T-helper 2 cell treated with Interferon-gamma antibody and Interleukin-4, amounts not matched to agents 5 μg/mL and 100 μg/mL, for 36 hours (primary cell): ENCODE measurements around the gene STK32A.

ENCODE experiments used
- DNase-seq: peaks from one replicate; pipeline ENCODE4 v3.0.0; 2021; ENCODE audit warnings: low spot score
- H3K27ac Mint-ChIP-seq: one replicate; pipeline ENCODE4 v1.8.0; 2021; ENCODE audit warnings: mild to moderate bottlenecking, mixed read lengths
- H3K27me3 Mint-ChIP-seq: one replicate; pipeline ENCODE4 v1.8.0; 2021; ENCODE audit warnings: low read depth, mixed read lengths
- H3K36me3 Mint-ChIP-seq: one replicate; pipeline ENCODE4 v1.8.0; 2021; ENCODE audit warnings: low read depth, mixed read lengths
- H3K4me1 Mint-ChIP-seq: one replicate; pipeline ENCODE4 v1.8.0; 2021; ENCODE audit warnings: low read depth, mixed read lengths
- H3K4me3 Mint-ChIP-seq: one replicate; pipeline ENCODE4 v1.8.0; 2022; ENCODE audit warnings: mild to moderate bottlenecking, moderate library complexity, mixed read lengths
- H3K9me3 Mint-ChIP-seq: one replicate; pipeline ENCODE4 v1.8.0; 2021; ENCODE audit warnings: mixed read lengths

Gene STK32A

DNA sequence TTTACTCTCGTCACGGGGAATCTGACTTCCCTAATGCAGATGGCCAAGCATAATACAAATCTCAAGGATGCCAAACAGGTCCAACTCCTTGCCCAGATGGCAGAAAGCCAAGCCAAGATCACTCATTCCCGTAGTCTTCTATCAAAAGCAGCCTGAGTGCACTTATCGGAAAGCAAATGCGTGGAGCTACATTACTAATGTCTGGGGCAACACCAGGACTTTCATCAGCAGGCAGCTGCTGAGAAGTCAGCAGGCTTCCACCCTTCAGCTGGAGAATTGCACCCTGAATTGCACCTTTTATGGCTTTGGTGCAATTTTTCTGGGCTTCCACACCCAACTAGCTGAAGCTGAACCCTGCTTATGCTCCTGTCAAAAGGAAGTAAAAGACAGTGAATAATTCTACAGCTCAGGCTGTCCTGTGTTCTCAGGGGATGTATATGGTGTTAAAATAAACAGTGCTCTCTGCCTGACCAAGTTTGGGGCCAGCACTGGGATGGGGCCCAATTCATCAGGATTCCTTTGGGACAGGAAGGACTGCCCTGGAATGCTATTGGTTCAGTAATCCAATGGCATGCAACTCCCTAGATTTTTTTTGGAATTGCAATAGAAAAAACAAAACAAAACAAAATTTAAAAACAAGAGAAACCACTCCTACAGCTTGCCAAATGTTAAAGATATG lies 182.4 kb downstream of the STK32A start:
- Mint-ChIP-seq H3K27me3 (no peaks in the 10 kb centered on the region), H3K27ac (no peak overlapping the region), H3K9me3 (no peaks in the 10 kb centered on the region), H3K4me3 (no peak overlapping the region), H3K36me3 (no peaks in the 10 kb centered on the region), H3K4me1 (no peaks in the 10 kb centered on the region)
- no peak for DNase-seq

DNA sequence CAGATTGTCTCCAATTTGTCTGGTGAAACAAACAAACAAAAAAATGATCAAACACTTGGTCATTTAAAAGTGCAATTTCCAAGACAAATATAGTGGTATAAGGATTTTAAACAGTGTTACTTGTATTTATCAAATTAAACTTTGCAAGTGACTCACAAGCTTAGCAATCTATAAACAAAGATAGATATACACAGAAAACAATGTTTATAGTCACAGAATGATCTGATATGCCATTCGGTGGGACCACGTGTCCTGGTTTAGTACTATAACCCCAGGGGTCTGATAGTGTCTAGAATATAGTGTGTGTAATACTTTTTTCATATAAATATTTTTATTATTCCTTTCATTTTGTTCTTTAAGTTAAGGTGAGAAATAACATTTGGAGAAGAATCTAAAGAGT lies 183.8 kb downstream of the STK32A start:
- DNase-seq = no peak
- no peak overlapping the region for H3K27ac Mint-ChIP-seq
- H3K4me3 Mint-ChIP-seq = no peak overlapping the region
- H3K4me1 Mint-ChIP-seq = no peaks in the 10 kb centered on the region
- no peaks in the 10 kb centered on the region for H3K9me3 Mint-ChIP-seq
- no peaks in the 10 kb centered on the region for H3K36me3 Mint-ChIP-seq
- H3K27me3 Mint-ChIP-seq = no peaks in the 10 kb centered on the region

DNA sequence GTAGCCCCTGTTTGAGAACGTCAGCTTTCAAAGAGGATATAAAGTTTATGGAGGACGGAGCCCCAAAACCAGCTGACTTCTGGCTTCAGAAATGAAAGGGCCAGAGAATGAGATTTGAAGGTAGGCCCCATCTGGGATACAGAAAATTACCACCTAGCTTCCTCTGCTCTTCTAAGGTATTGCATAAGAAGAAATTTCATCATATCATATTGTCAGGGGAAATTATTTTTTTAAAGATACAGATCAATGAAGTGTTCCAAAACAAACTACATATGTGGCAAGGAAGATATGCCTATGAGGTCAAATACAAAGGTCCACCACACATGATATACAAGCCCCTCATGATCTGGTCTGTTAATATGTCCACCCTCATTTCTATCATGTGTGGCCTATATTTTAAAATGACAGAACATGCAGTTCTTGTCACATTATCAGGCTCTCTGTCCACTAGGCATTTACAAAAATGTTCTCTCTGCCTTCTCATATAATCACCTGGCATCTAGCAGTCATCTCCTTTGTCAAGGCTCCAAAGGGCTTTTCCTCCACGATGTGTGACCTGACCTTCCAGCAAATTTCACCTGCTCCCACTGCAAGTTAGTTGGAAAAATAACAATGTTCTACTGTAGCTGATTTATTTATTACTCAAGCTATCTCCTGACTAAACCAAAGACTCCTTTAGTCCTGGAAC lies 192.0 kb downstream of the STK32A start:
- H3K4me1 Mint-ChIP-seq = no peaks in the 10 kb centered on the region
- H3K27ac Mint-ChIP-seq = no peak overlapping the region
- DNase-seq = no peak
- H3K4me3 Mint-ChIP-seq = no peak overlapping the region
- H3K36me3 Mint-ChIP-seq = no peaks in the 10 kb centered on the region
- no peaks in the 10 kb centered on the region for H3K27me3 Mint-ChIP-seq
- no peaks in the 10 kb centered on the region for H3K9me3 Mint-ChIP-seq

GRCh38 chr5:147427521-147428401 lies 192.9 kb downstream of the STK32A start:
- no peak for DNase-seq
- H3K27ac Mint-ChIP-seq = no peak overlapping the region
- no peak overlapping the region for H3K4me3 Mint-ChIP-seq
- H3K4me1 Mint-ChIP-seq = no peaks in the 10 kb centered on the region
- no peaks in the 10 kb centered on the region for H3K36me3 Mint-ChIP-seq
- no peaks in the 10 kb centered on the region for H3K9me3 Mint-ChIP-seq
- no peaks in the 10 kb centered on the region for H3K27me3 Mint-ChIP-seq

DNA sequence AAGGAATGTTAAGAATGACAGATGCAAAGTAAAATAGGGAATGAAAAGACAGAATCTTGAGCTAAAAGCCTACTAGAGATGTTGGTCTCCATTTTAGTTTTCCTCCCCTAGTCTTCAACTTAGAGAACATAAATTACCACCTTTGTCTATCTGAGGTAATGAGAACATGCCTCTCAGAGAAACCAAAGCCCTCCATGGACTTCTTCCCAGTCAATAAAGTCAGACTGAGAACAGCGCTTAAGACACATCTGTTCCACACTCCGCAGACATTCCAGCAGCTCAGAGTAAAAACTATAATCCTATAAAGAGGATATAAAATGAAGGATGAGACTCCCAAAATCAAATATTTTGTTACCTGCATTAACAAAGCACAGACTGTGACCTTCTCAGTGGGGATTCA lies 195.8 kb downstream of the STK32A start:
- no peaks in the 10 kb centered on the region for H3K36me3 Mint-ChIP-seq
- no peaks in the 10 kb centered on the region for H3K4me1 Mint-ChIP-seq
- H3K9me3 Mint-ChIP-seq = no peaks in the 10 kb centered on the region
- no peaks in the 10 kb centered on the region for H3K27me3 Mint-ChIP-seq
- no peak for DNase-seq
- H3K4me3 Mint-ChIP-seq = no peak overlapping the region
- no peak overlapping the region for H3K27ac Mint-ChIP-seq

DNA sequence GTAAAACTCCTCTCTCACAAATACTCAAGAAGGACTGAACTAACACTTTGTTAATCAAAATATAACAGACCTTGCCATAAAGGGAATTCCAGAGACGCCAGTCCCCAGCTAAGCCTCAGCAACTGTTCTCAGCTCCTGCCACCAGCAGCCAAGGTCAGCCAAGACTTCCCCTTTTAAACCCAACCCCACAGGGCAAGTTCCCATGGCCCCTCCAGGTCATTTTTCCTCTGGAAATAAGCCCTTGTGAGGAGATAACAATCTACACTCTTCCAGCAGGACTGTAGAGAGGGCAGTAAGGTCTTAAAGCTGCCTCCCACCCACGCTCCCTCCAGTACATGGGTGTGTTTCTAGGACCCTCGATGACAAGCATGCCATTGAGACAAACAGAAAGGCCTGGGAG lies 196.8 kb downstream of the STK32A start:
- Mint-ChIP-seq H3K4me3 (no peak overlapping the region), H3K4me1 (no peaks in the 10 kb centered on the region), H3K27ac (no peak overlapping the region), H3K27me3 (no peaks in the 10 kb centered on the region), H3K36me3 (no peaks in the 10 kb centered on the region), H3K9me3 (no peaks in the 10 kb centered on the region)
- no peak for DNase-seq

DNA sequence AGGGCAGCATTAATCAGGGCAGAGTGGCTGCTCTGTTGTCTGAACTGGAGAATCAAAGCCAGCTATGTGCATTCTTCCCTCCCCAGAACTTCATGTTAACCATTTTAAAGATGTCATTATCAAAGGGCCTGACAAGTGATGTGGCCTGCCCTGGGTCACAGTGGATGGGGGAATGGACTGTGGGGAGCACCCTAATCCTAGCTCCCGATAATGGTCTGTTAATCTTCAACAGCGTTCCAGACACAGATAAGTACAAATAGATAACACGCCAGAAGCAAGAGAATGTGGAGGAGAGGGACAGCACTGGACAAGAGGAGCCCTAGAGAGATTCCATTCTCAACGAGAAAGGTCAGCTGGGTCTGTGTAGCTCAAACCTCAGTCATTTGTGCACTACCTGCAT lies 197.5 kb downstream of the STK32A start:
- no peaks in the 10 kb centered on the region for H3K36me3 Mint-ChIP-seq
- no peak for DNase-seq
- H3K4me1 Mint-ChIP-seq = no peaks in the 10 kb centered on the region
- H3K9me3 Mint-ChIP-seq = no peaks in the 10 kb centered on the region
- H3K27me3 Mint-ChIP-seq = no peaks in the 10 kb centered on the region
- H3K4me3 Mint-ChIP-seq = no peak overlapping the region
- H3K27ac Mint-ChIP-seq = no peak overlapping the region

GRCh38 chr5:147434049-147434448 lies 199.2 kb downstream of the STK32A start:
- H3K9me3 Mint-ChIP-seq = no peaks in the 10 kb centered on the region

DNA sequence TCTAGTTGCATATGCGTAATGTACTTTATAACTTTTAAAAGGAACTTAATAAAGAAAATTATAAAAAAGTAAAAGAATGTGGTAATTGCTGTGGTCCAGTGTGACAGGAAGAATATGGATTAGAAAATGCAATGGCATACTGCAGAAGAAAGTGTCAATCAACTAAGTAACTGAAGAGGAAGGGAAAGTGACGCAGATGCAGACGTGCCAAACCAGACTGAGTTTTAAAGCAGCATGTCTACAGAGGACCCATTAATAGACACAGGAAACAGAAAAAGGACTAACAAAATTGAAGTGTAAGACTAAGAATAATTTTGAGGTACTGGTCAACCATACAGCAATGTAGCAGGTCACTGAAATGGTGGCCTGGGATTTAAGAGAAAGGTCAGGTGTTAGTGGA lies 201.8 kb downstream of the STK32A start:
- Mint-ChIP-seq H3K36me3 (no peaks in the 10 kb centered on the region), H3K27ac (no peak overlapping the region), H3K4me1 (no peaks in the 10 kb centered on the region), H3K9me3 (no peaks in the 10 kb centered on the region), H3K27me3 (no peaks in the 10 kb centered on the region), H3K4me3 (no peak overlapping the region)
- no peak for DNase-seq

More at GRCh38 chr5:147434049-147434448, 199.2 kb downstream of the STK32A start:
- Mint-ChIP-seq H3K4me3 (no peak overlapping the region), H3K27ac (no peak overlapping the region), H3K4me1 (no peaks in the 10 kb centered on the region), H3K27me3 (no peaks in the 10 kb centered on the region), H3K36me3 (no peaks in the 10 kb centered on the region)
- DNase-seq = no peak

DNA sequence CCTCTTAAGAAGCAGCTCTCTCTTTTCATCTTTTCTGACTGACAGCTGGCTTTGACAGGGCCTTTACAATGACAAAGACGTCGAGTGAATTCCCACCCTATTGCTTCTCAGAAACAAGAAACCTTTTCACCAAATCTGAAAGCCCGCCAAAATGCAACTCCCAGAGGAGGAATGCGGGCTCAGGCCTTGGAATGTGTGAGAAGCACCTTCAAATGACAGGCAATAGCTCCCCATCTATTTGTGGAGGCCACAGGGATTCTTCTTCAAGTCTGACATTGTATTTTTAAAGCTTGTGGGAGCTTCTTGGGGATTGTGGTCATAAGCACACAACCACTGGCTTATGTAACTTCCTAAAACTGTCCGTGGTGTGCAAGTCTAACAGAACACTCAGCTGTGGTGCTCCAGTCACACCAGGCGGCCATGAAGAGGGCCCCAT lies 202.4 kb downstream of the STK32A start:
- no peaks in the 10 kb centered on the region for H3K4me1 Mint-ChIP-seq
- no peaks in the 10 kb centered on the region for H3K36me3 Mint-ChIP-seq
- H3K27ac Mint-ChIP-seq = no peak overlapping the region
- no peak overlapping the region for H3K4me3 Mint-ChIP-seq
- no peaks in the 10 kb centered on the region for H3K27me3 Mint-ChIP-seq
- no peaks in the 10 kb centered on the region for H3K9me3 Mint-ChIP-seq
- DNase-seq = no peak
